Glutamatergic neuron (in vitro differentiated cells): ENCODE data around the gene PLEKHA3. TPM values are rescaled to one million over a fixed set of nuclear protein-coding genes. Genes with fewer than 3 reads are reported as not detected.

Source experiments
- DNase-seq: peaks from one replicate; pipeline ENCODE4 v3.0.0; 2022
- H3K27ac Mint-ChIP-seq: one replicate; pipeline ENCODE4 v1.8.0; 2020; ENCODE audit warnings: mild to moderate bottlenecking, mixed read lengths, inconsistent platforms; ENCODE audit not compliant: unreplicated experiment
- H3K27me3 Mint-ChIP-seq: one replicate; pipeline ENCODE4 v1.8.0; 2020; ENCODE audit warnings: mild to moderate bottlenecking, moderate library complexity, mixed read lengths, inconsistent platforms; ENCODE audit not compliant: unreplicated experiment
- H3K36me3 Mint-ChIP-seq: one replicate; pipeline ENCODE4 v1.8.0; 2020; ENCODE audit warnings: mild to moderate bottlenecking, mixed read lengths, inconsistent platforms; ENCODE audit not compliant: unreplicated experiment
- H3K4me1 Mint-ChIP-seq: one replicate; pipeline ENCODE4 v1.8.0; 2020; ENCODE audit warnings: mild to moderate bottlenecking, low read depth, mixed read lengths, inconsistent platforms; ENCODE audit not compliant: unreplicated experiment
- H3K4me3 Mint-ChIP-seq: one replicate; pipeline ENCODE4 v1.8.0; 2020; ENCODE audit warnings: mild to moderate bottlenecking, mixed read lengths, inconsistent platforms; ENCODE audit not compliant: unreplicated experiment
- H3K9me3 Mint-ChIP-seq: one replicate; pipeline ENCODE4 v1.8.0; 2020; ENCODE audit warnings: mild to moderate bottlenecking, moderate library complexity, mixed read lengths, inconsistent platforms; ENCODE audit not compliant: unreplicated experiment
- total RNA-seq: library from RNA; stranded (reverse); fragmentation: NEBNext Ultra II Directional; extraction: Animal tissue kit (Norgen Biotek cat#: 25700); gene quantifications from one replicate; pipeline ENCODE4 v1.2.1, GENCODE V29; 2021; ENCODE audit not compliant: unreplicated experiment
- TF ChIP-seq, protein P1 (sequence below): fragments of 200-600 bp; sonication (generic); IDR thresholded peaks from one replicate; pipeline ENCODE4 v1.5.0; 2021; ENCODE audit not compliant: partially characterized antibody, unreplicated experiment

The PLEKHA3 gene
- total RNA-seq, 1 donor from 2014 or later = 26.3 TPM

DNA sequence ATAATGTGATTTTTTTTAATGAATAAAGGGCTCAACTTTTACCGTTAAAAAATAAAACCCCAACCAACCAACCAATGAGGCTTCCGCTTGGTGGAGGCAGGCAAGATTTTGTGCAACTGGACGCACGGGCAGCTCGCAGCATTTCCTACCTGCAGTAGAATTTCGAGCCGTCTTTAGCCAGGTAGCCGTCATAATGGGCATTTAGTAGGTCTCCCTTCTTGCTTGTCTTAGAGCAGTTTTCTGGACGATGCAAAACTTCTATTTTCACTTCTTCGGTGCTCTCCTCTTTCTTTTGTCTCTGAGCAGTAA lies 2.2 kb upstream of the PLEKHA3 start:
- TF ChIP-seq, protein P1, sequence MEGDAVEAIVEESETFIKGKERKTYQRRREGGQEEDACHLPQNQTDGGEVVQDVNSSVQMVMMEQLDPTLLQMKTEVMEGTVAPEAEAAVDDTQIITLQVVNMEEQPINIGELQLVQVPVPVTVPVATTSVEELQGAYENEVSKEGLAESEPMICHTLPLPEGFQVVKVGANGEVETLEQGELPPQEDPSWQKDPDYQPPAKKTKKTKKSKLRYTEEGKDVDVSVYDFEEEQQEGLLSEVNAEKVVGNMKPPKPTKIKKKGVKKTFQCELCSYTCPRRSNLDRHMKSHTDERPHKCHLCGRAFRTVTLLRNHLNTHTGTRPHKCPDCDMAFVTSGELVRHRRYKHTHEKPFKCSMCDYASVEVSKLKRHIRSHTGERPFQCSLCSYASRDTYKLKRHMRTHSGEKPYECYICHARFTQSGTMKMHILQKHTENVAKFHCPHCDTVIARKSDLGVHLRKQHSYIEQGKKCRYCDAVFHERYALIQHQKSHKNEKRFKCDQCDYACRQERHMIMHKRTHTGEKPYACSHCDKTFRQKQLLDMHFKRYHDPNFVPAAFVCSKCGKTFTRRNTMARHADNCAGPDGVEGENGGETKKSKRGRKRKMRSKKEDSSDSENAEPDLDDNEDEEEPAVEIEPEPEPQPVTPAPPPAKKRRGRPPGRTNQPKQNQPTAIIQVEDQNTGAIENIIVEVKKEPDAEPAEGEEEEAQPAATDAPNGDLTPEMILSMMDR = no peak
- Mint-ChIP-seq H3K27ac (peak overlapping the region; percentile 100), H3K36me3 (no peaks in the 10 kb centered on the region), H3K4me1 (peaks cover 15% of the 10 kb centered on the region), H3K9me3 (peaks cover 5% of the 10 kb centered on the region), H3K27me3 (peaks cover 13% of the 10 kb centered on the region), H3K4me3 (peak overlapping the region; percentile 95)
- DNase-seq = no peak

DNA sequence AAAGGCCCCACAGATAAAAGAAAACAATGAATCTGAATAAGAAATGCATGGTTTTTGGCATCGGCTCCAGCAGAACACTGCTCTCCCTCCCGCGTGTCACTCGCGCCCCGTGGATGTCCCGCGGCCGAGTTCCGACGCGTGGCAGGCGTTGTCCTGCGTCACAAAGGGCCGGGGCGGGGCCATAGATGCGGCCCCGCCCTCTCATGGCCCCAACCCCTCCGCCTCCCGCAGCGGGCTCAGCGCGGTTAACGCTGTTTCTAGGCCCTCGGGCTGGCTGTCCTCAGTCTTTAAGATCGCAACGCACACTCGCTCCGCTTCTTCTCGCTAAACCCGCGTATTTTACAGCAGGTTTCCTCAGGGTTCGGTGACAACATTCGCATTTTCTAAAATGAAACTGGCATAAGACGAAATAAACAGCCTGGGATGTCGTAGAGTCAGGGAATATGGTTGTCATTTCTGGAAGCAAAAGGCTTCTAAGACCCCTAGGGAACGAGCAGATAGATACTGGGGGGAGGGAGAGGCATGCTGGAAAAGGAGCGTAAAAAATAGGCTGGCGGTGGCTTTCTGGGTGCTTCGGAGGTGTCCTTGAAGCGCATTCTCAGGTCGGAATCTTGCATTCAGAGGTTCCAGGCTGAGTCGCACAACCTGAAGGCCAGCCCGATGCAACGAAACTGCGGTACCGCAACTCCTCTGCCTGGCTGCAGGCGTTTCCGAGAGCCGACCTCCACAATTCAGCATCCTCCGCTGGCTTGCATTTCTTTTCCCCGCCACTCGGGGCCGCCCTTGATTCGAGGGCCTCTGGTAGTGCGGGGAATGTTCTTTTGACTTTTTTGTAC lies 1.6 kb upstream of the PLEKHA3 start, which contains the start of gene FKBP7:
TSS of gene FKBP7 (minus strand) at position 162 of the 836 bp plus-strand sequence. CDS start at position 61, 101 bp downstream.
- peaks cover 13% of the 10 kb centered on the region for H3K27me3 Mint-ChIP-seq
- no peaks in the 10 kb centered on the region for H3K36me3 Mint-ChIP-seq
- H3K9me3 Mint-ChIP-seq = peaks cover 5% of the 10 kb centered on the region
- H3K4me1 Mint-ChIP-seq = peaks cover 13% of the 10 kb centered on the region
- peak within 1 kb of the TSS; percentile 100 for H3K27ac Mint-ChIP-seq
- peak within 1 kb of the TSS; percentile 95 for H3K4me3 Mint-ChIP-seq
- peak; percentile 89 for DNase-seq
- TF ChIP-seq, protein P1 = peak; percentile 70

DNA sequence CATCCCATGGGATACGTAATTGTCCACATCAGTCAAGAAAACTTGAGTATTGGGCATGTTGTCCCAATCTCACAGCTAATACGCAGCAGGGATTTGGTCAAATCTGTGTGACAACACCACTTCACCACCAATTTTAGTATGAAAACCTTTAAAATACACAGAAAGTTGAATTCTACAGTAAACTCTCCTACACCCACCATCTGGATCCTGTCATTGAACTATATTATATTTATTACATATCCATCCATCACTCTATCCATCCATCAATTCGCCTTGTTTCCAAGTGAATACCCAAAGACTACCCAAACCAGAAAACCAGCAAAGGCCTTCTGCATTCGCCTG lies 1.0 kb upstream of the PLEKHA3 start:
- H3K4me1 Mint-ChIP-seq = peaks cover 14% of the 10 kb centered on the region
- peaks cover 5% of the 10 kb centered on the region for H3K9me3 Mint-ChIP-seq
- peak overlapping the region; percentile 95 for H3K4me3 Mint-ChIP-seq
- H3K36me3 Mint-ChIP-seq = no peaks in the 10 kb centered on the region
- TF ChIP-seq, protein P1 = no peak
- DNase-seq = no peak
- H3K27ac Mint-ChIP-seq = peak overlapping the region; percentile 100
- H3K27me3 Mint-ChIP-seq = peaks cover 13% of the 10 kb centered on the region

DNA sequence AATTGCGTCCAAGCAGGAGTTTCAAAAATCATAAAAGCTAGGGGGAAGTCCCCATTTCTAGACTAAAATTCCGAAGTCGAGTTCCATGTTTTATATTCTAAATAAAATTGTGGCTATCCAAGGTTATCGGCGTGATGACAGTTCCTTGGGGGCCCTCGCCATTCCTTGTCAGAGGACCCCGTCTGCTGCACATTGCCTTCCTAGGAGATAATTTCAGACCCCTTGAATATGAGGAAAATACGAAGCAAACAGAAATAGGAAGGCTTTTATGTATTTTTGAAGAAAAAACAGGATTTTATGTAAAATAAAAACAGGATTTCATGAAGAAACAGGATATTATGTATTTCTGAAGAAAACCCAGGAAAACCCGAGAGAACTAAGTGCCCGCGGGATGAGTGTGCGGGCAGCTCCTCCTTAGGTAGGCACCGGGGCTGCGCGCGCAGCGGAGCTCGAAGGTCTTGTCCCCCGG lies 465 bp upstream of the PLEKHA3 start:
- H3K36me3 Mint-ChIP-seq = no peaks in the 10 kb centered on the region
- H3K4me3 Mint-ChIP-seq = peak overlapping the region; percentile 95
- peaks cover 19% of the 10 kb centered on the region for H3K4me1 Mint-ChIP-seq
- H3K27ac Mint-ChIP-seq = peak overlapping the region; percentile 100
- no peak for DNase-seq
- H3K9me3 Mint-ChIP-seq = peaks cover 5% of the 10 kb centered on the region
- H3K27me3 Mint-ChIP-seq = peaks cover 13% of the 10 kb centered on the region
- TF ChIP-seq, protein P1 = no peak

DNA sequence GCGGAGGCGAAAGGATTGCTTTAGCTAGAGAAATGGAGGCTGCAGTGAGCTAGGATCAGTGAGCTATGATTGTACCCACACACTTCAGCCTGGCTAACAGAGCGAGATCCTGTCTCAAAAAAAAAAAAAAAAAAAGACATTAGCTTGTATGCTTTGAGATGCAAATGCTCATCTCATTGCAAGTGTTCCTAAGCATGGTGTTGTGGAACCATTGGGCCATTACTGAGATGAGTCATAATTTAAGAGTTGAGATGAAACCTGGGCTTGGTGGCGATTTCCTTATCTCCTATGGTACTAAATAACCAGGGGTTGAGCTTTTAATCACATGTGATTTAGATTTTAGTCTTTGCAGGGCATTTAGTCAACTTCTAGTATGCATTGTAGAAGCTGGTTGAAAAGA lies 2.2 kb downstream of the PLEKHA3 start:
- TF ChIP-seq, protein P1 = no peak
- Mint-ChIP-seq H3K4me3 (peak overlapping the region; percentile 95), H3K36me3 (no peaks in the 10 kb centered on the region), H3K4me1 (peaks cover 19% of the 10 kb centered on the region), H3K27me3 (peaks cover 15% of the 10 kb centered on the region), H3K27ac (peak overlapping the region; percentile 48), H3K9me3 (peaks cover 5% of the 10 kb centered on the region)
- no peak for DNase-seq
